Stimulated activated CD4-positive, alpha-beta T cell treated with anti-CD3 and anti-CD28 coated beads, Interleukin-2, amount 100 ng/mL, for 48 hours (primary cell): ENCODE data around the gene CBLB.

ENCODE experiments used
- DNase-seq, 2 donors: peaks; one replicate each; pipeline ENCODE4 v3.0.0-alpha.2; 2020

The CBLB gene

DNA sequence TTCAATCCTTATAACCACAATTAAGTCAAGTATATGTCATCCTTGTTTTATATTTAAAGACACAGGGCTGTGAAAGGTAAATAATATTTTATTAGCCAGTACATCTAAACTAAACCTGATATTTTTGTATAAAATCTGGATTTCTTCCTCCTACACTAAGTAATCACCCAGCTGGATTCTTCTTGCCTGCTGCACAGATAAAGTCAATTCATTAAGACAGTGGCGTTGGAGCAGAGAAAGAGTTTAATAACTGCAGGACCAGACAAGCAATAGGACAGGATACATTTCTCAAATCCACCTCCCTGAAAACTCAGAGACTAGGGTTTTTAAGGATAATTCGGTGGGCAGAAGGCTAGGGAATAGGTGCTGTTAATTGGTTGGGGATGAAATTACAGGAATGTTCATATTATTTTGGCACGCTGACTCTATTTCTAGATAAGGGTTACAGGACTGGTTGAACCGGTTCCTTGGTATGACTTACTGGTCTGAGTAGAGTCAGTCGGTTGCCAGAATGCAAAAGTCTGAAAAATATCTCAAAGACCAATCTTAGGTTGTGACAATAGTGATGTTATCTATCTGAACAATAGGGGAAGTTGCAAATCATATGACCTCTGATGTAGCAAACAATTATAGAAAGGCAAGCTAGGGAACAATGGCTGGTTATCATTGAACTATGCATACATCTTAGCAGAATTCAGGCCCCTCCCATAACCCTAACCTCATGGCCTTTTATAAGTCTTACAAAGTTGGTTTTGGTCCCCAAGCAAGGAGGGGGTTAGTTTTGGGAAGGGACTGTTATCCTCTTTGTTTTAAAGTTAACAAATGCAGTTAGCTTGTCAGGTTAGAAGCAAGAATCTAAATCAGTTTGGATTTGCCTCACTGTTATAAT is 257.3 kb downstream of the CBLB start:
- no peak for DNase-seq

- no peak for DNase-seq
Observed at GRCh38 chr3:105610473-105610872, 258.3 kb downstream of the CBLB start.

DNA sequence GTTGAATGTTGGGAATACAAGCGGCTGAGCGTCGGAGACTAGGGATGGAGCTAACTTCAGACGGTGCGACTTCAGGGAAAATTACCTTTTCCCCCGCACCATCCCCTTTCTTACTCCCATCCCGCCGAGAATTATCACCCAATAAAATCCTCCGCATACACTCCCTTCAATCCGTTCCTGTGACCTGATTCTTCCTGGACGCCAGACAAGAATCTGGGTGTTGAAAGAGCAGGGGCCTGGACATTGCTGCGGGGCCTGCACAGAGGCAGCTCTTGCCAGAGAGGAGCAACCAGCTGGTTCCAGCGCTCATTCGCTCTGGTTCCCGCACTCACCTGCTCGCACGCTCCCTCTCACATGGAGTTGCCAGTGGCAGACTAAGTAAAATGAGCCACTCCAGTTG is 260.2 kb downstream of the CBLB start:
- no peak for DNase-seq

GRCh38 chr3:105606016-105606415 is 262.8 kb downstream of the CBLB start:
- no peak for DNase-seq
